GM12801 (cell line): ENCODE measurements around the gene ABLIM3.

Source experiments
- CTCF ChIP-seq: IDR thresholded peaks from one replicate; pipeline ENCODE4 v1.5.1; 2011; ENCODE audit warnings: control low read depth; ENCODE audit not compliant: insufficient read length; ENCODE audit errors: extremely low read depth

The ABLIM3 gene

GRCh38 chr5:149182241-149182640 is 40.9 kb downstream of the ABLIM3 start:
- TF ChIP-seq CTCF, result no peak

DNA sequence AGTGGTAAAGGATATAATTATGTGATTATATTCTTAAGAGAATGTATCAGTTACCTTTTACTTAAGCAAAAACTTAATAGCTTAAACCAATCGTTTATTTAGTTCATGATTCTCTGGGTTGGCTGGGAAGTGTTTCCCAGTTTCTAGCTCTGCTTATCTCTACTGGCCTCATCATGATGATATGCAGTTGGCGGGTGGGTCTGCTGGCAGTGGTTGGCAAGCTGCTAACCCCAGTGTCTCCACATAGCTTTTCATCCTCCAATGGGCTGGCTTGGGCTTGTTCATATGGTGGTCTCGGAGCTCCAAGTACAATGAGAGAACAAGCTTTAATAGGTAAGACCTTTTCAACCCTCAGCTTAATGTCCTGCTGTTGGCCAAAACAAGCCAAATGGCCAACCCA is 43.8 kb downstream of the ABLIM3 start:
- no peak for TF ChIP-seq CTCF

GRCh38 chr5:149186506-149186905 is 45.2 kb downstream of the ABLIM3 start:
- TF ChIP-seq CTCF, result no peak

- TF ChIP-seq CTCF, result no peak
Observed at GRCh38 chr5:149188383-149188782, 47.1 kb downstream of the ABLIM3 start.

DNA sequence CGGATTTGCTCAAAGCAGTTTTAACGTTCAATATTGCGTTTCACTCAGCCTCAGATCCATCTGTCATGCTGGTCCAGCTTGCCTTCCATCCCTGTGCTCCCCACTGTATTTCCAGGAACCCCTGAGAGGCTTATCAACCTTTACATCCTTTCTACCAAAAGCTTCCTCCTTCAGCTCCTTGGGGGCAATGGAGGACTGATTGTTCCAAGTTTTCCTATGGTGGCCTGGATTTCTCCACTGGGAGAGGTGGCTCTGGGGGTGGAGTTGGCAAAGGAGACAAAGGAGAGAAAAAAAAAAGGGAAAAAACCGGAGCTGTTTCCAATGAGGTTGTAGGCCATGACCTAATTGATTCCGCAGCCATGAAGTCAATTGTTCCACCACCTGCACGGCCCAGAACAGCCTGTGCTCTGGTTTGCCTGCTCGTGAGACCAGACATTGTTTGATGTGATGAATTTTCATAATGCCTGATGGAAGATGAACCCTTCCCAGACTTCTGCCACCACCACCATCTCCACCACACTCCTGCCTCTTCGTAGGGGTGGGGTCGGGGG is 54.1 kb downstream of the ABLIM3 start:
- TF ChIP-seq CTCF, result no peak

GRCh38 chr5:149195962-149196361 is 54.7 kb downstream of the ABLIM3 start:
- no peak for TF ChIP-seq CTCF

GRCh38 chr5:149198148-149198547 is 56.9 kb downstream of the ABLIM3 start:
- no peak for TF ChIP-seq CTCF

DNA sequence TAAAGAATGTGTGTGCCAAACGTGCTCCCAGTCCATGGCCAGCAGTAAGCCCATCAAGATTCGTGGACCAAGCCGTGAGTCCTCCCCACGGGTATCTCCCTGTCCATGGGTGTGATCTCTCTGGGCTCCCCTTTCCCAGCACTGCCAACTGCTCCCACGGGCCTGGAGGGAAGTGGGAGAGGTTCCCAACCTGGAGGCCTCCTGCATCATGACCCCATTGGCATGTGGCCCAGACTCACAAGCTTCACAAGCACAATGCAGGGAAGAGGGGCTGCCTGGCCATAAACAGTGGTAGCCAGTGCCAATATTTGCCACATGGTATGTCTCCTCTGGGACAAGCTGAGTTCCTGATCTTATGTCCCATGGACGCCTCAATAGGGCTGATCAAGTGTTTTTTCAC is 59.1 kb downstream of the ABLIM3 start:
- no peak for TF ChIP-seq CTCF
